ENCODE data around the gene NEDD9.

The NEDD9 gene

GRCh38 chr6:11185204-11185842, 47.1 kb downstream of the NEDD9 start:
- no peak for FAIRE-seq
- no peak for DNase-seq (ENCODE audit: insufficient read length, low spot score)

GRCh38 chr6:11183761-11184362, 48.6 kb downstream of the NEDD9 start:
- no peak for FAIRE-seq

GRCh38 chr6:11181478-11182136, 50.9 kb downstream of the NEDD9 start:
- DNase-seq (ENCODE audit: insufficient read length, low spot score) (no peak), FAIRE-seq (no peak)

More at GRCh38 chr6:11183761-11184362, 48.6 kb downstream of the NEDD9 start:
- DNase-seq (ENCODE audit: insufficient read length, low spot score): no peak

GRCh38 chr6:11179419-11180202, 52.9 kb downstream of the NEDD9 start:
- DNase-seq (ENCODE audit: insufficient read length, low spot score) (no peak), FAIRE-seq (peak; percentile 39)

- DNase-seq (ENCODE audit: insufficient read length, low spot score) (no peak), FAIRE-seq (no peak)
Observed at GRCh38 chr6:11179088-11179418, 53.4 kb downstream of the NEDD9 start.

GRCh38 chr6:11177271-11177670, 55.2 kb downstream of the NEDD9 start:
- DNase-seq (ENCODE audit: insufficient read length, low spot score) (no peak), FAIRE-seq (no peak)

- FAIRE-seq (no peak), DNase-seq (ENCODE audit: insufficient read length, low spot score) (no peak)
Observed at GRCh38 chr6:11174242-11174611, 58.2 kb downstream of the NEDD9 start.

GRCh38 chr6:11172501-11173327, 59.8 kb downstream of the NEDD9 start:
- peak; percentile 58 for DNase-seq (ENCODE audit: insufficient read length, low spot score)
- FAIRE-seq: peak; percentile 93

- no peak for DNase-seq (ENCODE audit: insufficient read length, low spot score)
- no peak for FAIRE-seq
Observed at GRCh38 chr6:11171952-11172351, 60.5 kb downstream of the NEDD9 start.

- DNase-seq (ENCODE audit: insufficient read length, low spot score): no peak
- no peak for FAIRE-seq
Observed at GRCh38 chr6:11168091-11168635, 64.3 kb downstream of the NEDD9 start.

- DNase-seq (ENCODE audit: insufficient read length, low spot score) (no peak), FAIRE-seq (no peak)
Observed at GRCh38 chr6:11166948-11167347, 65.5 kb downstream of the NEDD9 start.

- DNase-seq (ENCODE audit: insufficient read length, low spot score) (no peak), FAIRE-seq (no peak)
Observed at GRCh38 chr6:11164717-11165646, 67.5 kb downstream of the NEDD9 start.

- FAIRE-seq (peak; percentile 66), DNase-seq (ENCODE audit: insufficient read length, low spot score) (no peak)
Observed at GRCh38 chr6:11163932-11164331, 68.5 kb downstream of the NEDD9 start.

- FAIRE-seq: no peak
- DNase-seq (ENCODE audit: insufficient read length, low spot score): no peak
Observed at GRCh38 chr6:11162262-11162661, 70.2 kb downstream of the NEDD9 start.

- DNase-seq (ENCODE audit: insufficient read length, low spot score) (no peak), FAIRE-seq (no peak)
Observed at GRCh38 chr6:11161031-11161956, 71.2 kb downstream of the NEDD9 start.

- FAIRE-seq: no peak
- DNase-seq (ENCODE audit: insufficient read length, low spot score): no peak
Observed at GRCh38 chr6:11160199-11160598, 72.3 kb downstream of the NEDD9 start.

- no peak for FAIRE-seq
- no peak for DNase-seq (ENCODE audit: insufficient read length, low spot score)
Observed at GRCh38 chr6:11155589-11155988, 76.9 kb downstream of the NEDD9 start.

GRCh38 chr6:11153447-11153846, 79.0 kb downstream of the NEDD9 start:
- DNase-seq (ENCODE audit: insufficient read length, low spot score): no peak

More at GRCh38 chr6:11153447-11153846, 79.0 kb downstream of the NEDD9 start:
- FAIRE-seq: peak; percentile 14

Measured in GM19239 (cell line).